Erythroblast (primary cell): ENCODE measurements around the gene EME2.

Experiments
- GATA1 ChIP-seq: IDR thresholded peaks from 2 replicates; pipeline ENCODE4 v1.6.1; 2011; ENCODE audit warnings: low read depth, mild to moderate bottlenecking, control low read depth, low read length, moderate library complexity
- POLR2A ChIP-seq: IDR thresholded peaks from 2 replicates; pipeline ENCODE4 v1.6.1; 2011; ENCODE audit warnings: mild to moderate bottlenecking, low read length

GRCh38 chr16:1764971-1765370, 7.6 kb upstream of the EME2 start:
- TF ChIP-seq POLR2A (no peak), GATA1 (no peak)
